NCI-H187 treated with DMSO at 0.1 percent for 48 hours (cell line): ENCODE data around the gene IRAK2.

Source experiments
- DNase-seq: peaks from one replicate; lab custom pipeline; 2025; lab: John Stamatoyannopoulos, UW

Gene IRAK2

GRCh38 chr3:10284496-10284895 is 119.8 kb downstream of the IRAK2 start:
- DNase-seq, result no peak

- DNase-seq, result no peak
Measured at GRCh38 chr3:10285272-10286132, 120.8 kb downstream of the IRAK2 start.

GRCh38 chr3:10286133-10286524 is 121.4 kb downstream of the IRAK2 start:
- no peak for DNase-seq

GRCh38 chr3:10286596-10287295 is 122.0 kb downstream of the IRAK2 start:
- peak; percentile 2 for DNase-seq

GRCh38 chr3:10287936-10288574 is 123.3 kb downstream of the IRAK2 start:
- no peak for DNase-seq

GRCh38 chr3:10288575-10288960 is 123.8 kb downstream of the IRAK2 start:
- no peak for DNase-seq

GRCh38 chr3:10289077-10289476 is 124.4 kb downstream of the IRAK2 start:
- DNase-seq, result no peak

GRCh38 chr3:10289787-10290355 is 125.2 kb downstream of the IRAK2 start:
- no peak for DNase-seq

- DNase-seq, result no peak
Measured at GRCh38 chr3:10290481-10291176, 125.9 kb downstream of the IRAK2 start.

GRCh38 chr3:10291641-10292040 is 126.9 kb downstream of the IRAK2 start:
- DNase-seq, result no peak

GRCh38 chr3:10292505-10293419 is 128.0 kb downstream of the IRAK2 start, which contains the start of gene GHRL:
GHRL (minus strand) TSS chr3:10292947; CDS start chr3:10290180, 2,767 bp downstream.
- no peak for DNase-seq
